H9 (cell line): Measurements from ENCODE around the gene WDR33. TPM values are rescaled to one million over a fixed set of nuclear protein-coding genes. Genes with fewer than 3 reads are reported as not detected.

Experiments used
- DNase-seq: peaks from one replicate; pipeline ENCODE4 v3.0.0-alpha.2; 2017
- H2AFZ ChIP-seq: one replicate; pipeline ENCODE4 v1.6.1; 2013; ENCODE audit warnings: mild to moderate bottlenecking, low read length, control low read depth, moderate library complexity
- H2AK5ac ChIP-seq: 2 replicates; pipeline ENCODE4 v1.6.1; 2013; ENCODE audit warnings: low read length, control low read depth, mixed read lengths; ENCODE audit not compliant: insufficient read length
- H2BK120ac ChIP-seq: one replicate; pipeline ENCODE4 v1.6.1; 2013; ENCODE audit warnings: low read depth, mild to moderate bottlenecking, low read length, control low read depth, inconsistent platforms; ENCODE audit not compliant: poor library complexity, severe bottlenecking
- H2BK12ac ChIP-seq: 2 replicates; pipeline ENCODE4 v1.6.1; 2013; ENCODE audit warnings: low read length, control low read depth, mixed read lengths, low read depth; ENCODE audit not compliant: insufficient read length
- H2BK15ac ChIP-seq: 2 replicates; pipeline ENCODE4 v1.6.1; 2013; ENCODE audit warnings: low read depth, low read length, control low read depth
- H2BK20ac ChIP-seq: one replicate; pipeline ENCODE4 v1.6.1; 2013; ENCODE audit warnings: low read depth, mild to moderate bottlenecking, low read length, control low read depth, inconsistent platforms; ENCODE audit not compliant: poor library complexity, severe bottlenecking
- H2BK5ac ChIP-seq: 2 replicates; pipeline ENCODE4 v1.6.1; 2013; ENCODE audit warnings: low read length, control low read depth, mixed read lengths; ENCODE audit not compliant: insufficient read length
- H3K14ac ChIP-seq: 2 replicates; pipeline ENCODE4 v1.6.1; 2013; ENCODE audit warnings: low read length, control low read depth; ENCODE audit not compliant: insufficient read depth
- H3K18ac ChIP-seq: 2 replicates; pipeline ENCODE4 v1.6.1; 2013; ENCODE audit warnings: low read depth, mild to moderate bottlenecking, mixed read lengths, low read length, control low read depth; ENCODE audit not compliant: insufficient read length
- H3K23ac ChIP-seq: 2 replicates; pipeline ENCODE4 v1.6.1; 2013; ENCODE audit warnings: low read length, control low read depth, mixed read lengths, low read depth; ENCODE audit not compliant: insufficient read length
- H3K23me2 ChIP-seq: 2 replicates; pipeline ENCODE4 v1.6.1; 2013; ENCODE audit warnings: low read depth, mild to moderate bottlenecking, mixed read lengths, low read length, control low read depth; ENCODE audit not compliant: insufficient read length, poor library complexity, severe bottlenecking
- H3K27ac ChIP-seq: 2 replicates; pipeline ENCODE4 v1.5.1; 2013; ENCODE audit warnings: low read length, control low read depth, mixed read lengths, low read depth; ENCODE audit not compliant: insufficient read length
- H3K27me3 ChIP-seq: 2 replicates; pipeline ENCODE4 v1.6.1; 2013; ENCODE audit warnings: low read length, control low read depth, inconsistent platforms; ENCODE audit not compliant: insufficient read depth
- H3K4ac ChIP-seq: 2 replicates; pipeline ENCODE4 v1.6.1; 2013; ENCODE audit warnings: low read depth, mild to moderate bottlenecking, control low read depth, inconsistent platforms, low read length, moderate library complexity
- H3K4me1 ChIP-seq: 2 replicates; pipeline ENCODE4 v1.6.1; 2013; ENCODE audit warnings: low read length, control low read depth, inconsistent platforms; ENCODE audit not compliant: insufficient read depth
- H3K4me2 ChIP-seq: 2 replicates; pipeline ENCODE4 v1.6.1; 2013; ENCODE audit warnings: low read length, control low read depth, mixed read lengths; ENCODE audit not compliant: insufficient read length, insufficient read depth
- H3K56ac ChIP-seq: 2 replicates; pipeline ENCODE4 v1.6.1; 2013; ENCODE audit warnings: low read depth, mild to moderate bottlenecking, mixed read lengths, low read length, control low read depth; ENCODE audit not compliant: insufficient read length
- H3K79me1 ChIP-seq: 2 replicates; pipeline ENCODE4 v1.6.1; 2013; ENCODE audit warnings: low read depth, mild to moderate bottlenecking, moderate library complexity, low read length, control low read depth, inconsistent platforms; ENCODE audit not compliant: insufficient read depth, poor library complexity, severe bottlenecking
- H3K79me2 ChIP-seq: 2 replicates; pipeline ENCODE4 v1.6.1; 2013; ENCODE audit warnings: low read length, control low read depth, inconsistent platforms; ENCODE audit not compliant: insufficient read depth
- H3K9ac ChIP-seq: 2 replicates; pipeline ENCODE4 v1.6.1; 2013; ENCODE audit warnings: low read length, control low read depth, mixed read lengths; ENCODE audit not compliant: insufficient read length; ENCODE audit errors: extremely low read depth
- H3K9me3 ChIP-seq: one replicate; pipeline ENCODE4 v1.6.1; 2013; ENCODE audit warnings: low read depth, low read length, inconsistent platforms; ENCODE audit not compliant: control insufficient read depth
- H3T11ph ChIP-seq: one replicate; pipeline ENCODE4 v1.6.1; 2013; ENCODE audit warnings: mild to moderate bottlenecking, low read length, control low read depth, inconsistent platforms
- H4K20me1 ChIP-seq: one replicate; pipeline ENCODE4 v1.6.1; 2013; ENCODE audit not compliant: control insufficient read depth, insufficient read length, insufficient read depth
- H4K5ac ChIP-seq: 2 replicates; pipeline ENCODE4 v1.6.1; 2013; ENCODE audit warnings: low read depth, mild to moderate bottlenecking, mixed read lengths, low read length, control low read depth; ENCODE audit not compliant: insufficient read length
- H4K8ac ChIP-seq: replicated peaks from 2 replicates; pipeline ENCODE4 v1.6.1; 2013; ENCODE audit warnings: low read length, control low read depth, mixed read lengths, low read depth; ENCODE audit not compliant: insufficient read length
- H4K91ac ChIP-seq: 2 replicates; pipeline ENCODE4 v1.6.1; 2013; ENCODE audit warnings: low read depth, mild to moderate bottlenecking, moderate library complexity, mixed read lengths, low read length, control low read depth; ENCODE audit not compliant: insufficient read length
- H3K27ac Mint-ChIP-seq, 3 experiments: 2 replicates in 2 of 3; 3 replicates in 1 of 3; pipeline ENCODE4 v1.8.0; 2020 to 2021; ENCODE audit warnings: mixed read lengths in 3 of 3, mild to moderate bottlenecking in 1 of 3, moderate library complexity in 1 of 3
- H3K27me3 Mint-ChIP-seq: 2 replicates; pipeline ENCODE4 v1.8.0; 2021; ENCODE audit warnings: low read depth, mild to moderate bottlenecking, moderate library complexity, mixed read lengths
- H3K36me3 Mint-ChIP-seq, 3 experiments: 2 replicates in 2 of 3; 3 replicates in 1 of 3; pipeline ENCODE4 v1.8.0; 2020 to 2021; ENCODE audit warnings: low read depth in 3 of 3, mixed read lengths in 3 of 3; ENCODE audit not compliant: insufficient read depth in 1 of 3
- H3K4me1 Mint-ChIP-seq, 2 experiments: 2 replicates each; pipeline ENCODE4 v1.8.0; 2020; ENCODE audit warnings: mixed read lengths in 2 of 2
- H3K4me3 Mint-ChIP-seq, 2 experiments: 2 replicates in 1 of 2; 3 replicates in 1 of 2; pipeline ENCODE4 v1.8.0; 2020 to 2021; ENCODE audit warnings: mild to moderate bottlenecking in 2 of 2, mixed read lengths in 2 of 2, moderate library complexity in 1 of 2
- H3K9me3 Mint-ChIP-seq, 2 experiments: 2 replicates in 1 of 2; 3 replicates in 1 of 2; pipeline ENCODE4 v1.8.0; 2020; ENCODE audit warnings: mild to moderate bottlenecking in 2 of 2, mixed read lengths in 2 of 2, moderate library complexity in 1 of 2
- CTCF ChIP-seq: fragments of 200-600 bp; sonication (generic); conservative IDR thresholded peaks from 3 replicates; pipeline ENCODE4 v1.8.0; 2021; ENCODE audit warnings: antibody characterized with exemption, mild to moderate bottlenecking
- WGBS: extraction: QIAGEN DNeasy Blood & Tissue Kit; methylation state at CpG from one replicate; pipeline ENCODE4 v1.1.7; 2013; ENCODE audit warnings: missing lambda C conversion rate, low lambda C conversion rate, mixed read lengths; ENCODE audit not compliant: insufficient read length; ENCODE audit errors: extremely low coverage; 5-methylcytosine and 5-hydroxymethylcytosine counted together
- total RNA-seq: library from RNA; stranded (reverse); gene quantifications from 2 replicates; pipeline ENCODE4 v1.2.1, GENCODE V29; 2021

Gene WDR33
- total RNA-seq, 1 experiment from 2014 or later = 86.0 TPM

- H2AFZ ChIP-seq = no peak overlapping the region
Observed at GRCh38 chr2:127818794-127819425, 7.9 kb upstream of the WDR33 start.

More at GRCh38 chr2:127818794-127819425, 7.9 kb upstream of the WDR33 start:
- no peak for DNase-seq
- Histone ChIP-seq H2AK5ac (no peak overlapping the region), H3K23ac (no peak overlapping the region), H3K9ac (no peak overlapping the region), H3K18ac (no peak overlapping the region), H3K56ac (no peak overlapping the region), H2BK15ac (no peak overlapping the region), H2BK20ac (no peak overlapping the region), H3K79me2 (no peaks in the 10 kb centered on the region), H4K5ac (no peak overlapping the region), H3K4ac (no peak overlapping the region), H3K9me3 (peaks cover 36% of the 10 kb centered on the region), H3K23me2 (no peaks in the 10 kb centered on the region), H3K4me1 (no peaks in the 10 kb centered on the region), H3T11ph (no peak overlapping the region), H3K4me2 (no peak overlapping the region), H4K91ac (no peak overlapping the region), H2BK12ac (no peak overlapping the region), H3K27me3 (no peaks in the 10 kb centered on the region), H2BK120ac (no peak overlapping the region), H2BK5ac (no peak overlapping the region), H4K8ac (no peak overlapping the region), H3K79me1 (no peaks in the 10 kb centered on the region), H3K14ac (no peak overlapping the region), H3K27ac (no peak overlapping the region), H4K20me1 (no peaks in the 10 kb centered on the region)
- peaks cover 37 to 44% of the 10 kb centered on the region in 2 experiments for H3K9me3 Mint-ChIP-seq
- no peak for TF ChIP-seq CTCF
- peaks cover 5 to 8% of the 10 kb centered on the region in 2 experiments for H3K4me1 Mint-ChIP-seq
- no CpG with 5 or more reads among the region's 8 CpGs for WGBS
- H3K4me3 Mint-ChIP-seq = no peak overlapping the region
- H3K36me3 Mint-ChIP-seq = peaks cover 6 to 26% (median 19%) of the 10 kb centered on the region in 3 experiments; a peak in 6 of 7 replicates
- no peak overlapping the region; a peak in 1 of 7 replicates for H3K27ac Mint-ChIP-seq
- H3K27me3 Mint-ChIP-seq = peaks cover 12% of the 10 kb centered on the region
